Adipose tissue (tissue), 3 donors: ENCODE data around the gene SPATA20. TPM values are rescaled to one million over a fixed set of nuclear protein-coding genes. Genes with fewer than 3 reads are reported as not detected.

ENCODE experiments used
- H3K27ac ChIP-seq: one replicate; pipeline ENCODE4 v1.5.1; 2013; ENCODE audit warnings: low read depth, low read length
- WGBS, 3 donors: extraction: QIAGEN DNeasy Blood & Tissue Kit; methylation state at CpG; one replicate each; pipeline ENCODE4 v1.1.7; 2013; 5-methylcytosine and 5-hydroxymethylcytosine counted together
- polyA plus RNA-seq, 3 donors: library from polyadenylated mRNA; stranded (reverse); fragments of 200-250 nt; gene quantifications; one replicate each; pipeline ENCODE4 v1.2.3, GENCODE V29; 2013
- donor health status: healthy with polysubstance abuse.
- donor health status: Bipolar disorder and iron deficiency.
- donor health status: healthy.

The SPATA20 gene
- polyA plus RNA-seq, 3 donors = 15.8 to 32.7 (median 21.8) TPM

- H3K27ac ChIP-seq = no peak overlapping the region
- 44 to 84% (median 82%) methylated on average over 13 of the region's 13 CpGs for WGBS, 3 donors
These were observed 28.5 kb upstream of the SPATA20 start for GRCh38 chr17:50518384-50519023.

- whole genome bisulfite sequencing, 3 donors = 78 to 89% (median 80%) methylated on average over 8 of the region's 8 CpGs
- no peak overlapping the region for H3K27ac ChIP-seq
These were observed 27.7 kb upstream of the SPATA20 start for GRCh38 chr17:50519141-50519834.

- WGBS, 3 donors = 84 to 92% (median 92%) methylated on average over 2 of the region's 2 CpGs
- H3K27ac ChIP-seq = no peak overlapping the region
These were observed 26.5 kb upstream of the SPATA20 start for GRCh38 chr17:50520483-50520882.

- no peak overlapping the region for H3K27ac ChIP-seq
- 70 to 73% (median 72%) methylated on average over 2 of the region's 2 CpGs for WGBS, 3 donors
These were observed 25.5 kb upstream of the SPATA20 start for GRCh38 chr17:50521514-50521913.

GRCh38 chr17:50522766-50523165 lies 24.2 kb upstream of the SPATA20 start:
- H3K27ac ChIP-seq = no peak overlapping the region
- WGBS, 3 donors = 92 to 95% (median 95%) methylated on average over 10 of the region's 10 CpGs

- WGBS, 3 donors = 85 to 90% (median 89%) methylated on average over 2 of the region's 2 CpGs
- no peak overlapping the region for H3K27ac ChIP-seq
These were observed 23.8 kb upstream of the SPATA20 start for GRCh38 chr17:50523208-50523607.

- 90 to 92% (median 92%) methylated on average over 18 of the region's 18 CpGs for WGBS, 3 donors
These were observed 22.1 kb upstream of the SPATA20 start for GRCh38 chr17:50524838-50525237.

GRCh38 chr17:50527155-50527762 lies 19.7 kb upstream of the SPATA20 start:
- 48 to 56% (median 51%) methylated on average over 5 of the region's 5 CpGs for WGBS, 3 donors
- no peak overlapping the region for H3K27ac ChIP-seq

More at GRCh38 chr17:50524838-50525237, 22.1 kb upstream of the SPATA20 start:
- H3K27ac ChIP-seq = no peak overlapping the region

GRCh38 chr17:50527949-50528474 lies 19.0 kb upstream of the SPATA20 start:
- H3K27ac ChIP-seq = no peak overlapping the region

GRCh38 chr17:50529849-50530248 lies 17.1 kb upstream of the SPATA20 start:
- WGBS, 3 donors = 85 to 93% (median 85%) methylated on average over 7 of the region's 7 CpGs
- no peak overlapping the region for H3K27ac ChIP-seq

More at GRCh38 chr17:50527949-50528474, 19.0 kb upstream of the SPATA20 start:
- 48 to 87% (median 76%) methylated on average over 4 of the region's 4 CpGs for WGBS, 3 donors

- WGBS, 3 donors = 33 to 55% (median 54%) methylated on average over 6 of the region's 6 CpGs
- no peak overlapping the region for H3K27ac ChIP-seq
These were observed 15.4 kb upstream of the SPATA20 start for GRCh38 chr17:50531428-50532025.

- 1 to 5% (median 3%) methylated on average over 19 to 21 of the region's 21 CpGs for WGBS, 3 donors
- H3K27ac ChIP-seq = no peak within 1 kb of the TSS
These were observed 14.4 kb upstream of the SPATA20 start, which contains the start of gene EPN3 for GRCh38 chr17:50532452-50533024. EPN3 (plus strand) TSS chr17:50532735; CDS start chr17:50536557, 3,822 bp downstream.

GRCh38 chr17:50533185-50533584 lies 13.8 kb upstream of the SPATA20 start:
- H3K27ac ChIP-seq = no peak overlapping the region
- 4 to 17% (median 16%) methylated on average over 5 of the region's 5 CpGs for WGBS, 3 donors

- no peak overlapping the region for H3K27ac ChIP-seq
- WGBS, 3 donors = 1 to 3% (median 1%) methylated on average over 13 to 17 of the region's 17 CpGs
These were observed 13.2 kb upstream of the SPATA20 start for GRCh38 chr17:50533720-50534148.

GRCh38 chr17:50534222-50534978 lies 12.6 kb upstream of the SPATA20 start:
- H3K27ac ChIP-seq = no peak overlapping the region
- WGBS, 3 donors = 22 to 62% (median 56%) methylated on average over 24 of the region's 24 CpGs

GRCh38 chr17:50534979-50535326 lies 12.0 kb upstream of the SPATA20 start:
- H3K27ac ChIP-seq = no peak overlapping the region
- WGBS, 3 donors = 75 to 87% (median 84%) methylated on average over 2 of the region's 2 CpGs

- no peak overlapping the region for H3K27ac ChIP-seq
- WGBS, 3 donors = 56 to 83% (median 75%) methylated on average over 7 of the region's 7 CpGs
These were observed 11.6 kb upstream of the SPATA20 start for GRCh38 chr17:50535407-50535806.
